Measurements from ENCODE around the gene CRB2. TPM values are rescaled to one million over a fixed set of nuclear protein-coding genes. Genes with fewer than 3 reads are reported as not detected.

CRB2 gene
- total and polyA plus RNA-seq, 2 donors (not counting 1 experiment from before 2014, with no cell fraction given): not detected

GRCh38 chr9:123425836-123426365 lies 69.9 kb downstream of the CRB2 start:
- Histone ChIP-seq H3K4me3 (replicated peaks in 1 of 4; ENCODE audit: control extremely low read depth in 1 of 4, insufficient read depth in 1 of 4, low read depth in 3 of 4, low read length in 4 of 4) (no peak overlapping the region), H3K79me2 (ENCODE audit: control insufficient read depth, insufficient read depth, low read length) (no peaks in the 10 kb centered on the region), H4K20me1 (ENCODE audit: control insufficient read depth, extremely low read depth, insufficient read depth, low read length) (no peaks in the 10 kb centered on the region), H3K27ac (ENCODE audit: insufficient read depth, low read length) (no peak overlapping the region), H3K9ac (ENCODE audit: insufficient read depth, low read length) (no peak overlapping the region), H3K9me3 (ENCODE audit: control insufficient read depth, insufficient read depth, low read depth, low read length) (no peaks in the 10 kb centered on the region), H3K4me2 (ENCODE audit: extremely low read depth, insufficient read depth, low read length) (no peak overlapping the region), H2AFZ (ENCODE audit: low read length) (no peak overlapping the region), H3K27me3 (ENCODE audit: control insufficient read depth, insufficient read depth, low read length) (no peaks in the 10 kb centered on the region), H3K36me3 (ENCODE audit: control insufficient read depth, insufficient read depth, low read length) (no peaks in the 10 kb centered on the region), H3K4me1 (ENCODE audit: control insufficient read depth, extremely low read depth, insufficient read depth, low read length) (no peaks in the 10 kb centered on the region)
- no peak for TF ChIP-seq EZH2 (IDR thresholded peaks at IDR 0.05; ENCODE audit: low read length, missing control alignments)
- TF ChIP-seq CTCF (conservative IDR thresholded peaks at IDR 0.05 in 1 of 2, IDR thresholded peaks at IDR 0.05 in 1 of 2; ENCODE audit: low read depth in 1 of 2, low read length in 2 of 2): no peak
- DNase-seq (ENCODE audit: low read depth in 2 of 2): no peak

GRCh38 chr9:123426406-123426805 lies 70.4 kb downstream of the CRB2 start:
- H3K9ac ChIP-seq (ENCODE audit: insufficient read depth, low read length): no peak overlapping the region
- no peaks in the 10 kb centered on the region for H3K79me2 ChIP-seq (ENCODE audit: control insufficient read depth, insufficient read depth, low read length)
- no peaks in the 10 kb centered on the region for H3K4me1 ChIP-seq (ENCODE audit: control insufficient read depth, extremely low read depth, insufficient read depth, low read length)
- no peaks in the 10 kb centered on the region for H3K27me3 ChIP-seq (ENCODE audit: control insufficient read depth, insufficient read depth, low read length)
- H3K4me3 ChIP-seq (replicated peaks in 1 of 4; ENCODE audit: control extremely low read depth in 1 of 4, insufficient read depth in 1 of 4, low read depth in 3 of 4, low read length in 4 of 4): no peak overlapping the region
- H4K20me1 ChIP-seq (ENCODE audit: control insufficient read depth, extremely low read depth, insufficient read depth, low read length): no peaks in the 10 kb centered on the region
- no peaks in the 10 kb centered on the region for H3K9me3 ChIP-seq (ENCODE audit: control insufficient read depth, insufficient read depth, low read depth, low read length)
- no peaks in the 10 kb centered on the region for H3K36me3 ChIP-seq (ENCODE audit: control insufficient read depth, insufficient read depth, low read length)
- no peak overlapping the region for H2AFZ ChIP-seq (ENCODE audit: low read length)
- H3K27ac ChIP-seq (ENCODE audit: insufficient read depth, low read length): no peak overlapping the region
- TF ChIP-seq CTCF (conservative IDR thresholded peaks at IDR 0.05 in 1 of 2, IDR thresholded peaks at IDR 0.05 in 1 of 2; ENCODE audit: low read depth in 1 of 2, low read length in 2 of 2) (no peak), EZH2 (IDR thresholded peaks at IDR 0.05; ENCODE audit: low read length, missing control alignments) (no peak)
- H3K4me2 ChIP-seq (ENCODE audit: extremely low read depth, insufficient read depth, low read length): no peak overlapping the region
- DNase-seq (ENCODE audit: low read depth in 2 of 2): no peak

Other genes with a start within 250 kb of the CRB2 start
- gene STRBP, start 87.6 kb upstream of the CRB2 start, total RNA-seq: 4.9 and 5.9 TPM in 2 replicates
- gene STRBP, start 87.6 kb upstream of the CRB2 start, polyA plus RNA-seq: 3.3 and 4.3 TPM in 2 replicates

Data from fibroblast of lung (primary cell).